GM19372 (cell line): ENCODE measurements around the gene ANAPC10.

Experiments used
- ATAC-seq: cut with Tn5 transposase; IDR thresholded peaks from one replicate; pipeline ENCODE4 v1.9.1; 2021; ENCODE audit warnings: mild to moderate bottlenecking, low read depth, moderate library complexity; ENCODE audit not compliant: unreplicated experiment

Gene ANAPC10

GRCh38 chr4:145075742-145076468 is 22.1 kb downstream of the ANAPC10 start:
- ATAC-seq, result no peak

DNA sequence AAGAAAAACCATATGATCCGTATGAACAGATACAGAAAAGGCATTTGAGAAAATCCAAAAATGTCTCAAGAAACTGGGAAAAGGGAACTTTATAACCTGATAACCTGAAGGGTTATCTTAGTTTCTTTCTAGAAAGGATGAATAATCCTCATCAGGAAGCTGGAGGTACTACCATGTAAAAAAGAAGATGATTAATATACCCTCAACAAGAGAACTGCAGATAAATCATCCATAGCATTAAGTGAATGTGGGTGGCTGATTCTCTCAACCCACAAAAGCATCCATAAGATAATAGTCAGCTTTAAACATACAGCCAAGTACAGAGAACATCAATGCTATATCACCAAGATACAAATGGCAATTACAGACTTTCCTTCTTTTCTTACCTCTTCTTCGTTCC is 26.4 kb downstream of the ANAPC10 start:
- ATAC-seq, result no peak

- ATAC-seq, result no peak
Measured at GRCh38 chr4:145069361-145069760, 28.6 kb downstream of the ANAPC10 start.

DNA sequence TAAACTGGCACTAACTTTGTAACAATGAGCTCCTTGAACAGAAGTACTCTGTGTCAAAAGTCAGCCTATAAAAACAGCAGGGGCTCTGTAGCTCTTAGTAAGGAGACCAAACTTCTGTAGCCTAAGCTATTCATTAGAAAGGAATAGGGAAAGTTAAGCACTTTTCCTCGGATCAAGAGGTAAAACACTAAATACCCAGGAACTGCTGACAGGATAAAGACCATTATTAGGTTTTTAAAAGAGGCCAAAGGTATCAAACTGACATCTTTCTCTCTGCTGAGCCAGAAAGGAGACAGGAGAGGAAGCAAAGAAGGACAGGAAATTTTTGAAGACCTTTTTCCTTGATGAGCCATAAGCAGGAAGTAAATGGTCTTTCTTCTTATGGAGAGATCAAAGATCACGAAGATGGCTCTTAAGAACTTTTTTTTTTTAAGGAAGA is 31.9 kb downstream of the ANAPC10 start:
- ATAC-seq, result no peak

DNA sequence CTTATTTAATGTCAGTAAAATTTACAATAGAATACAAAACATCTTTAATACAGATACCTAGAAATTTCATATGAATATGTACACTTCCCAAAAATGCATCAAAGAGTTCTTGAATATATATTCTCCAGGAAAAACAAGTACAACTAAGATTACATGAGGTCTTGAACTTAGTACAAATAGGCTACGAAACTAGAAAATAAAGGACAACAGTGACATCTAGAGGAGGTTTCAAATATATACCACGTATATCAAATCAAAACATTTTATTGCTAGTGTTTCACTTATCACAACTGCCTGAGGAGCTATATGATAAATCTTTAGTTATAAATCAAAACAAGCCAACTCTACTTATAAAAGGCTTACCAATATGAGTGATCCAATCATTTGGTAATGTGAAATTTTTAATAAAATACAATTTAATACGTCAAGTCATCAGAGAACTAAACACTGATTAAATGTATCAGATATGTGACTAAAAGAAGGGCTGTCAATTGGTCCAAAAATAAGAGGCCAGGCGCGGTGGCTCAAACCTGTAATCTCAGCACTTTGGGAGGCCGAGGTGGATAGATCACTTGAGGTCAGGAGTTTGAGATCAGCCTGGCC is 36.6 kb downstream of the ANAPC10 start:
- peak; percentile 74 for ATAC-seq

- no peak for ATAC-seq
Measured at GRCh38 chr4:145058256-145058655, 39.7 kb downstream of the ANAPC10 start.

GRCh38 chr4:145056325-145057130 is 41.5 kb downstream of the ANAPC10 start:
- ATAC-seq, result no peak

GRCh38 chr4:145055533-145056257 is 42.3 kb downstream of the ANAPC10 start:
- ATAC-seq, result no peak

GRCh38 chr4:145049241-145049640 is 48.8 kb downstream of the ANAPC10 start:
- no peak for ATAC-seq

DNA sequence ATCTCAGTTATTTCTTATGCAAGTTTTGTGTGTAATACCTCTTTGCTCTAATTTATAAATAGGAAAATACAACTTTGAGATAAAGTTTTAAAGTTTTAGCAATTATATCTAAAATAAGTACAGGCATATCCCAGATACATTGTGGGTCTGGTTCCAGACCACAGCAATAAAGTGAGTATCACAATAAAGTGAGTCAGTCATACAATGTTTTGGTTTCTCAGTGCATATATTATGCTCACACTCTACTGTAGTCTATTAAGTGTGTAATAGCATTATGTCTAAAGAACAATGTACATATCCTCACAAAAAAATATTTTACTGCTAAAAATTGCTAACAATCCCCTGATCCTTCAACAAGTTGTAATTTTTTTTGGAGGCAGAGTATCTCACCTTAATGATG is 49.2 kb downstream of the ANAPC10 start:
- ATAC-seq, result no peak

- peak; percentile 74 for ATAC-seq
Measured at GRCh38 chr4:145047151-145047550, 50.8 kb downstream of the ANAPC10 start.

DNA sequence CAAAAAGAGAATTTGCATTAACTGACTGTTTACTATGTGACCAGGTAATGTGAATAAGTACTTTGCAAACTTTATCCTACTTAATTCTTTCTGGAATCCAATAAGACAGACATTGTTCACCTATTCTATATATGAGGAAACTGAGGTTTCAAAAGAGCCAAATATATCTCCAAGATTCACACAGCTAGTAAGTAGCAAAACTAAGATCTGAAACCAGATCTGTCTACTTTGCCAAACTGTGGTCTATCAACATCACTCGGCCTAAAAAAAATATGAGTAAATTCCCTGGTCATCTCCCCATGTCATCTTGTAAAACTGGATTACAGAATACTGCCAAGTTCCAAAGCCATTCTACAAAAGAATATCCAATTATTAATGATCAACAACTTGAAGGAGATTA is 52.8 kb downstream of the ANAPC10 start:
- ATAC-seq, result no peak

- ATAC-seq, result no peak
Measured at GRCh38 chr4:145044341-145044740, 53.7 kb downstream of the ANAPC10 start.

GRCh38 chr4:145043306-145043705 is 54.7 kb downstream of the ANAPC10 start:
- ATAC-seq, result no peak

- ATAC-seq, result no peak
Measured at GRCh38 chr4:145042601-145043285, 55.3 kb downstream of the ANAPC10 start.

DNA sequence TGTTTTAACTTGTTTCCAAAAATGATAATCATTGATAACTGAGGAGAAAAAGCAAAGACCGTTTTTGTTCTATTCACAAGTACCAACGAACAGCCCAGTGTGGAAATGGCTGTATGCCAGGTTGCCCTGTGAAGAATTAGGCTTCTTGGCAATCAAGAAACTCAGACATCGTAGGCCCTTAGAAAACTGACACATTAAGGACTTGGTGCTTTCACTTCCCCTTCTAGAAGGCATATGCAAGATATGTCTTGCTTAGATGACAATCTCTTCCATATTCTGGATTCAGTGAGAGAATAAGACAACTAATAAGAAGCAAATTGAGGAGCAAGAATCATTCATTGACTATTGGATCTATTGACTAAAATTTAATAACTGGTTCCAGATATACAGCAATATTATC is 56.6 kb downstream of the ANAPC10 start:
- ATAC-seq, result peak; percentile 89

DNA sequence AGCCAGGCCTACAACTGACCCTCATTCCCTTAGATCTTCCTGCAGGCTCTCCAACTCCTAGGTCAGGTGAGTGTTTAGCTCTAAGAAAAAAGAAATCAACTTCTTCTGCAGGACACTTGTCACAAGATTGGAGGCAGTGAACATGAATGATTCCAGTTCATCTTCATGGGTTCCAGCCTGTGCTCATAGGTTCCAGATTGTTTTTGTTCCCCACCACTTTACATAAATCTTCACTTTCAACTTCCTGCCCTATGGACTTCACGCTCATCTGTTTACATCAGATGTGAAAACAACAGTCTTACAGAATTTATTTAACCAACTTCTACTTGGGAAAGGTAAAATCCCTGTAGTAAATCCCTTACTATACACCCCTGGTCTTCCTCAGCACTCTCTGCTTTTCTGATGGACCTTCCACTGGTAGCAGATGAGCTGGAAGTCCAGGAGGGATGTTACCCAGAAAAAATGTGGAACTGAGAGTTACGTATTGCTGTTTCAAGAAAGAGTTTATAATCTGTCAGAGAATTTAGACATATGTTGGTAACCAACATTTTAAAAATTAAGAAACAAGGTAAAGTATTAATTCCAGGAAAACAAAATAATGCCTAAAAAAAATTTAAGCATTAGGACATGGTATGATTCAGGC is 62.4 kb downstream of the ANAPC10 start:
- no peak for ATAC-seq

- ATAC-seq, result no peak
Measured at GRCh38 chr4:145034727-145035211, 63.2 kb downstream of the ANAPC10 start.

DNA sequence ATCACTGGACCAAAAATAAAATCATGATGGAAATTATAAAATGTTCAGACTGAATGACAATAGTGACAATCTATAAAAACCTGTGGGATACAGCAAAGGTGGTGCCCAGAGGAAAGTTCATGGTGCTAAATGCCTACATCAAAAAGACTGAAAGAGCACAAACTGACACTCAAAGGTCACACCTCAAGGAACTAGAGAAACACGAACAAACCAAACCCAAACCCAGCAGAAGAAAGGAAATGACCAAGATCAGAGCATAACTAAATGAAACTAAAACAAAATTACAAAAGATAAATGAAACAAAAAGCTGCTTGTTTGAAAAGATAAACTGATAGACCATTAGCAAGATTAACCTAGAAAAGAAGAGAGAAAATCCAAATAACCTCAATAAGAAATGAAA is 78.7 kb downstream of the ANAPC10 start:
- ATAC-seq, result no peak

- no peak for ATAC-seq
Measured at GRCh38 chr4:145014365-145014764, 83.6 kb downstream of the ANAPC10 start.
